ENCODE data around the gene CDH11. TPM values are rescaled to one million over a fixed set of nuclear protein-coding genes. Genes with fewer than 3 reads are reported as not detected.

CDH11 gene
- total RNA-seq, 2 donors from 2014 or later, result 64.4 to 92.2 TPM

DNA sequence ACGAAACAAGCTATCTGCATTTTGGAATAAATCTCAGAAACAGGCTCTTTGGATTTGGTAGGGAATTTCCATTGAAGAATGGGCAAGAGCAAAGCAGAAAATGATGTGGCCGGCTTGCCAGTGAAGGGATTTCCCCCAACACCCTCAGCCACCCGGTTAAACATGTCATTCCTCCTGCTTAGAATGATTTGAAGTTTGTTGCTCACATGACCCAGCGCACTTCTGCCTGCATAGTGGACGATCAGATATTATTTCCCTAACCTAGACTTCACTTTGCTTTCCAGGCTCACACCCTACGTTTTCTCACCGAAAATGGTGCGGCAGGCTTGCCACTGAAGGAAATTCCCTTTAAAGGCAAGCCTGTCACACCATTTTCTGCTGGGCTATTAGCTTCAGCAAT lies 170.7 kb downstream of the CDH11 start:
- DNase-seq (ENCODE audit: low spot score), result no peak

DNA sequence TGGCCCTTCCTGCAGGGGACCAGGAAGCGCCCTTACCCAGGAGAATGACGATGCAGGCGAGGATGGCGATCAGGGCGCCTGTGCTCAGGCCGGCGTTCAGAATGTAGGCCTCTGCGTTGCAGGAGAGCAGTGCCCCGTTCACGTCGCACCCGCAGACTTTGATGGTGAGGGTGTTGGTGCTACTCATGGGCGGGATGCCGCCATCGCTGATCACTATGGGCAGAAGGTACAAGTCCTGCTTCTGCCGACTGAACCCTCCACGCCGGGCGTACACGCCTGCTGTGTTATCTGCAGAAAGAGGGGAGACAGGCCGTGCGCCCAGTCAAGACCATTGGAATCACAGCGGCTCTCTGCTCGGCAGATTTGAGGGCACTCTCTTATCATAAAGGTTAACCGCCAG lies 171.1 kb downstream of the CDH11 start:
- intact Hi-C loops (cut with DNase I), result loop anchor here in 1 of 2 donors (2.0 kb wide), 1 partner anchor 64 kb away; no protein-coding TSS in a partner anchor
- DNase-seq (ENCODE audit: low spot score), result no peak

More for the DNA sequence above, 170.7 kb downstream of the CDH11 start:
- intact Hi-C loops (cut with DNase I), result loop anchor here in 1 of 2 donors (2.0 kb wide), 1 partner anchor 64 kb away; no protein-coding TSS in a partner anchor

DNA sequence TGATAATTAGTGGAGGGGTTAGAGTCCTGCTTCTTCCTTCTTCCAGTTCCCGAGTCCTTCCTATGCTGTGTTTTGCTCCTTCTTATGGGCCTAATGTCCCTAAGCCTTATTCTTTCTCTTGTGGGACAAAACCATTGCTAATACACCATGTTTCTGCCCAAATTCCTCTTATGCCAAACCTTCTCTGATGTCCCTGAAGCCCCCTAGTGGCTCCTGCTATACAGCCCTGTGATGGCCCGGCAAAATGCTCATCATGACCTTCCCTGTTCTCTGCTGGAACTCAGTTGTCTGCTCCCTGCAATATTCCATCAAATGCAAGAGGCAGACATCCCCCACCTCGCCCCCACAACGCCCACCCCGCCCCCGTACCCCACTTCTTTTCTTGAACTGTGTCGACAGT lies 171.6 kb downstream of the CDH11 start:
- intact Hi-C loops (cut with DNase I), result loop anchor here in 1 of 2 donors (2.0 kb wide), 1 partner anchor 65 kb away; no protein-coding TSS in a partner anchor
- no peak for DNase-seq (ENCODE audit: low spot score)

DNA sequence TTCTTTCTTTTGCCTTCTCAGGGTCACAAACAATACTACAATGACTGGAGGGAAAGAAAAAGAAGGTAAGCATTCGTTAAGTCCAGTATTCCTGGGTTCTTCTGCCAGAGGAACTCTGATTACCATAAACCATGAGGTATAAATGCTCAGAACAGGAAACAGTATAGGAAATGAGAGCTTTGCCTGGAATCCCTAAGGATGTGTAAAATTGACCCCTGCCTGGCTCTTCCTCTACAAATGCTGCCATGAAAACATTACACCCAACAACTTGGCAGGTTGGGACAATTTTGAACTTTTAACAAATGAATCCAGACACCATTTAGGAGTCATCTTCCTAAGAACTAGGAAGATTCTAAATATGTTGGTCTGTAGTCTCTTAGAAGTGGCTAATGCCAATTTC lies 173.8 kb downstream of the CDH11 start:
- intact Hi-C loops (cut with DNase I), result no loop called here
- DNase-seq (ENCODE audit: low spot score), result no peak

DNA sequence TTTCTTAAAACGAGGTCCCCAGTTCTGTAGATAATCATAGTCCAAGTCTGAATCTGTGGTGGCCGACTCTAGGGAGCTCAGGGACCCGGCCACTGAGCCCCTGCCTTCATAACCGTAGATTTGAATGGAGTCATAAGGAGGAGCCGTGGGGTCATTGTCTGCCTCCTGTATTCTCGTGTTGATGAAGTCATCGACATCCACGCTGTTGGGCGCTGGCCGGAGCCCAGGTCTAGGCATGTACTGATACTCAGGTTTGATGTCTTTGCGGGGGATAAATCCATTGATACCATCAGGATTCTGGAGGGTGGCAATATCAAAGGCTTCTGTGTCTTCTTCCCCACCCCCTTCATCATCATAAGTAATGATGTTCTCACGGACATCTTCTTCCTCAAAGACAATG lies 174.2 kb downstream of the CDH11 start:
- intact Hi-C loops (cut with DNase I), result no loop called here
- no peak for DNase-seq (ENCODE audit: low spot score)

DNA sequence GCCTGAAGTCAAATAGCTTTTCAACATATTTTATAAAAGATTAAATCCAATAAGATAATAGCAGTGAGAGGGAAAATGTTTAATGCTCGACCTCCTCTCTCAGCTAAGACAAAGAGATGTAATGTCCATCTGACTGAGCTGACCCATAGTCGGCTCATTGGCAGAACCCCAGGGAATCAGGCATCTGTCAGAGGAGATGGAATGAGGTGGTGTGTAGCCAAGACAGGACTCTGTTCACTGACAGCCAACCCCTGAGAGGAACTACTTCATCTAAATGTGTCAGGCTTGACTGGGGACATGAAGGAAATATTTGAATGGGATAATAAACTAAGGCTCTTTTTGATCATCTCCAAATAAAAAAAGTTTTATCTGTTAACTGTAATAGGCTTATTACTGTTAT lies 188.0 kb downstream of the CDH11 start:
- no peak for DNase-seq (ENCODE audit: low spot score)
- intact Hi-C loops (cut with DNase I), result no loop called here

DNA sequence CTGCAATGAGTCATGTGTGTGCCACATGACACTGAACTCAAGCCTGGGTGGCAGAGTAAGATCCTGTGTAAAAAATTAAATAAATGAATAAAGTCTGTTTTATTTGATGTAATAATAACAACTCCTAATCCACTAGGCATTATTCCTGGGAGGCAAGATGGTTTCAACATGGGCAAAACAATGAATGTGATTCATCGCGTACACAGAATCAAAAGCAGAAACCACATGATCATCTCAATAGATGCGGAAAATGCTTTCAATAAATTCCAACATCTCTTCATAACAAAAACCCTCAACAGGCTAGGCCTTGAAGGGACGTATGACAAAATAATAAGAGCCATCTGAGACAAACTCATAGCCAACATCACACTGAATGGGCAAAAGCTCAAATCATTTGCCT lies 195.4 kb downstream of the CDH11 start:
- DNase-seq (ENCODE audit: low spot score), result no peak
- intact Hi-C loops (cut with DNase I), result no loop called here

DNA sequence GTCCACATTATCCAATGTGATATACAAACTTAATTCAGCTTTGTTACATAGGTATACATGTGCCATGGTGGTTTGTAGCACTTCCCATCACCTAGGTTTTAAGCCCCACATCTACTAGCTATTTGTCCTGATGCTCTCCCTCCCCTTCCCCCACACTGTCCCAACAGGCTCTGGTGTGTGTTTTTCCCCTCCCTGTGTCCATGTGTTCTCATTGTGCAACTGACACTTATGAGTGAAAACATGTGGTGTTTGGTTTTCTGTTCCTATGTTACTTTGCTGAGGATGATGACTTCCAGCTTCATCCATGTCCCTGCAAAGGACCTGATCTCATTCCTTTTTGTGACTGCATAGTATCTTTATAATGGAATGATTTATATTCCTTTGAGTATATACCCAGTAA lies 196.7 kb downstream of the CDH11 start:
- intact Hi-C loops (cut with DNase I), result no loop called here
- DNase-seq (ENCODE audit: low spot score), result no peak

DNA sequence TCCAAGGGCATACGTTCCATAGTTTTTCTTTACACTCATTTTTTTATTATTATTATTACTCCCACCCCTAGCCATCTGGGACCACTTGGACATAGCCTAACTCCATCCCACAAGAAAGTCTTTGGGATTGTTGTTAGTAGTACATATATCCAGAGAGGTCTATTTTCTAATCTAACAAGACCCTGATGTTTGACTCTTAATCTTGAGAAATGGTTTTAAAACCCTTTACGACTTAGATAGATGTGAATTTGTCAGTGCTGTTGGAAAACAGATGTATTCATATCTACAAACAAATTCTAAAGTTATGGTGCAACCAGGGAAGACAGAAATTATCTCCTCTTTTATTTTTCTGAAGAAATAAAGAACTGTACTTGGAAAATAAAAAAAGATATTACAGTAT lies 197.8 kb downstream of the CDH11 start:
- intact Hi-C loops (cut with DNase I), result no loop called here
- DNase-seq (ENCODE audit: low spot score), result no peak

DNA sequence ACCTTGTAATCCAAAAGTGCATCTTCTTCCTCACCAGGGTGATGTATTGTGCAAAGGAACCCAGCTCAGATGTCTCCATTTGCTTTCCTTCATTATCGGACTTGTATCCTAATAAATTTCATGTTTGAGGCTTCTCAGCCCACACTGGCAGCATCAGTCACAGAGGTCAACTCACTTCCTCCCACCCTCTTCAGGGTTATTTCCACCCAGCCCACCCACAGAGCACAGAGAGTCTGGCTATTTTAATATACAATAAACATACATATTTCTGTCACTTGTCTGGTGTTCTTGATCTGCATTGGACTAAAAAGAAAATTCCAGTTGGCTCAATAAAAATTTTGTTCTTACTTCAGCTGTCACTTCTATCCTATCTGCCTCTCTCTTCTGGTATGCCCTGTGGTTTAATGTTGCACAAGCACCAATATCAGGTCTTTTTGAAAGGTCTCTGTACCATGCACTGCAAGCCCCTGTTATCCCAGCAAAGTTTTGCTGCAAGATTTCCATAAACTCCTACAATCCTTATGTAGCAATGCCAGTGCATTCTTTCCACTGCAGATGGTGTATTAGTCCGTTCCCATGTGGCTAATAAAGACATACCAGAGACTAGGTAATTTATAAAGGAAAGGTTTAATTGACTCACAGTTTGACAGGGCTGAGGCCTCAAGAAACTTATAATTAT lies 201.8 kb downstream of the CDH11 start:
- no peak for DNase-seq (ENCODE audit: low spot score)
- intact Hi-C loops (cut with DNase I), result no loop called here

DNA sequence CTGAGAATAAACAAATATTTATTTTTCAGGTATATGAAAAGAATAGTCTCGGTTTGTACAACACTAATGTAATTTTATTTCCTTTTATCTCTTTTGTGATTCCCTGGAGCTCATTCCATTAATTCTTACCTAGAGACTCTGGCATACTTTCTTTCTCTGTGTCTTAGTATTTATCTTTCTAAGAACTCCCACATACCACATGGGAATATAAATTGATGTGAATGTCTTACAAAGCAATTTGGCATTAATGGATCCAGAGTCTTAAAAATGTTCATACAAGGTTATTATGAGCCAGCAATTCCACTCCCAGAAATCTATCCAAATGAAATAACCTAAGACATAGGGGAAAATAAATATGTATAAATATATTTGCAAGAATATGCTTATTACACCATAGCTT lies 202.7 kb downstream of the CDH11 start:
- intact Hi-C loops (cut with DNase I), result no loop called here
- no peak for DNase-seq (ENCODE audit: low spot score)

DNA sequence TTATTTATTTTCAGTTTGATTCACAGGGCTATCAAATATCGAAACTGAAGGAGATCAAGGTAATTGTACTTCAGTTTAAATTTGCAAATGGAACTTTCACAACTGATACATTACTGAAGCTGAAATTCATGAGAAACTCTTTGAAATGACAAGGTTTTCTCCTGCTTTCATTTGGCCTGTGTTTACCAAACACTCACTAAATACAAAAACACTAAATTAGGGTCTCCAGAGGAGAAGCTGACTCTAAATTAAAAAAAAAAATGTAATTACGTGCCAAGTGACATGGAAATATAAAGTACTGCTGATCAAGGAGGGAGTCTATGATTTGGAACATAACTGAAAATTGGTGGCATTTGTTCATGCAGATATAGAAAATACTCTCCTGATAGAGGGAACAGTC lies 205.8 kb downstream of the CDH11 start:
- no peak for DNase-seq (ENCODE audit: low spot score)
- intact Hi-C loops (cut with DNase I), result no loop called here

DNA sequence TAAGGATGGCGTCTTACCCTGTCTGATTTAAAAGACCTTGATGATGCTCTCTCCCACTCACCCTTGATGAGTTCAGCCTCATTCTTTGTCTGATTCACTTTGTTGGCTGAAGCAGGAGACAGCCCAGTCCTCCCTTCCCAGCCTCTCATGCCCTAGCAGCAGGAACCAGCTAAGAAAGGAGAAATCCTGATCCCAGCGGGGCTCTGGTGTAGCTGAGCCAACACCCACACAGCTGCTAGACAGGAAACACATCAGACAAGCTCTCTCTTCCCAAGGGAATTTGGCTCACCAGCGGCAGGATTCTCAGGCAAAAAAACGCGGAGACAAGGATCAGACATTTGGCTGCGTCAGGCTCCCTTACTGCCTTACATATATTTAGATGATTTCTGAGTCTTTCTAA lies 211.5 kb downstream of the CDH11 start:
- DNase-seq (ENCODE audit: low spot score), result peak; percentile 85
- intact Hi-C loops (cut with DNase I), result no loop called here

DNA sequence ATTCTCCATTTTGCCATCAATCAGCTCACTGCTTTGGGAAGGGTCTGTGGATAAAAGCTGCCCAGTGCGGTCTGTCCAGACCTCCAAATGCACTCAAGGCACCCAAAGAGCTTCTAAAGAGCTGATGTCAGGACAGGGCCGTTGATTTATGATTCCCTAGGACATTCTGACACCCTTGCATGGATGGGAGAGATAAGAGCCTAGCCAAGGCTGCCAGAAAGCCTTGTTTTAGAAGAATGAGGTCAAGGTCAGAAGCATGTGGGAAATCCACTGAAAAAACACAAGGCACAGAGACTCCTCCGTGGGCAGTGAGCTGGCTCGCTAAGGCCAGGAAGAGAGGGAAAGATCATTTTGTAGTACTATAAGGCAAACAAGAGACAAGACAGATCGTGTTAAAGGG lies 214.0 kb downstream of the CDH11 start:
- intact Hi-C loops (cut with DNase I), result no loop called here
- no peak for DNase-seq (ENCODE audit: low spot score)

DNA sequence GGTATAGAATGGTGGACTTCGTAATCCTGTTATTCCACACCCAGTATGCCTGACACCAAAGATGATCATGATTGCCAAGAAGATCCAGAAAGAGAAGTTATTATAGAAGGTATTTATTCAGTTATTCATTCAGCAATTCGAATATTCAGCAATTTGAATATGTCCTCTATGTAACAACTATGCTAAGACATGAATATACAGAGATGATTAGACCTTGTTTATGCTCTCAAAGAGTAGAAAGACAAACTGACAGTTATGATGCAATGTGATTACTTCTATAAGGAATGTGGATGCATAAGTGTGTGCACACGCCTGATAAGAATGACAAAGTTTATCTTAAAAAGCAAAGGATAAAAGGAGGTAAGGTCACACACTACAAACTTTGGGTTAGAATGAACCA lies 218.1 kb downstream of the CDH11 start:
- DNase-seq (ENCODE audit: low spot score), result no peak
- intact Hi-C loops (cut with DNase I), result no loop called here

DNA sequence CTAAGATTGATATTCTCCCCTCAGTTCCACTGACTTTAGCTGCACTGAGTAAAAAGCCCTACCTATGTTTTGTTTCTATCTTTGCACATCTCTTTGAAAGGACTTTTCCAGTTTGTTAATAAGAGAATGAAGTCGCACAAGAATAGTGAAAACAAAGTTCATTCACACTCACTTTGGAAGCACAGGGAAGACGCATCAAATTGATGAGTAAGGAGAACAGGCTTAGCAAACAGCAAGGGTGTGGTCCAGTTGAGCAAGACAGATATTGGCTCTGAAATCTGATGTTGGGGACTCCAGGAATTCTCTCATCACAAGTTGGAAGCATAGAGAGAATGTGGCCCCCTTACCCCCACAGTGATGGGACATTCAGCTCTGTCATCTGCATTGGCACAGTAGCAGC lies 221.3 kb downstream of the CDH11 start:
- intact Hi-C loops (cut with DNase I), result no loop called here
- no peak for DNase-seq (ENCODE audit: low spot score)

DNA sequence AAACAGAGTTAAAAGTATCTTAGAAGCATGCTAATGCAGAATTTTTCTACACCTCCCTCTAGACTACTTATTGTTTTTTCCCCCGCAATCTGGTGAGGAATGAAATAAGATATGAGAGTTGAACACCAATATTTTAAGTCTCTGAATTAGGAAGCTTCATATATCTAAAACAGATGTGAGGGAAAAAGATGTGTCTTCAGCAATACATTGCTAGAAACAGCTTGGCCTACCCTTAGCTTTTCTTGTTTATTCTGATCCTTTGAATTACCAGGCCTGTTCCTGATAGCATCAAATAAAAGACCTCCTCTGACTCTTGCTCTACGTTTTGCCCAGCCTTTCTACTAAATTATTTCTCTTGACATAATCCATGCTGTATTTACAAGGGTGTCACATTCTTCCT lies 221.8 kb downstream of the CDH11 start:
- intact Hi-C loops (cut with DNase I), result no loop called here
- no peak for DNase-seq (ENCODE audit: low spot score)

DNA sequence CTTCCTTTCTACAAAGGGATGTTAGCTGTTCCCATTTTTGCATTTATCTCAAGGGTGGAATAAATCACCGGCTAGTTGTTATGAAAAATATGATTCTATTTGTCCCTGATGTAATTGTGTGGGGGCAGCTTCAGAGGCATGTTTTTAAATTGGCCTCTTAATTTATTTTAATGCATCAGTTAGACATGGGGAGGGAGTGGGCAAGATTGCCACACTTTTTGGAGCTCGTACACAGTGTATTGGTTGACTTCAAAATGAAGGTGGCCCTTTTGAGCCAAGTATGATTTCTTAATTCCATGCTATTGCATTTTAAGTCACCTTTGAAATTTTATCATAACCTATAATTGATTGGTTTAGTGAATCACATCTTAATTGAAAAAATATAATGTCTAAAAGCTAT lies 223.7 kb downstream of the CDH11 start:
- intact Hi-C loops (cut with DNase I), result no loop called here

More for the DNA sequence above, 223.7 kb downstream of the CDH11 start:
- no peak for DNase-seq (ENCODE audit: low spot score)

All from posterior vena cava (tissue), 2 donors.